Measurements from ENCODE around the gene KRTAP5-3.

The KRTAP5-3 gene

GRCh38 chr11:1652442-1652770 lies 44.1 kb upstream of the KRTAP5-3 start:
- Histone ChIP-seq H3K36me3 (ENCODE audit: control insufficient read depth in 1 of 2, insufficient read depth in 2 of 2, low read depth in 1 of 2, low read length in 2 of 2) (no peaks in the 10 kb centered on the region), H3K27ac (ENCODE audit: low read length, poor library complexity, severe bottlenecking) (no peak overlapping the region), H4K8ac (ENCODE audit: low read length) (peak overlapping the region; percentile 83), H2BK5ac (ENCODE audit: low read depth, low read length, poor library complexity, severe bottlenecking) (no peak overlapping the region), H3K4me1 (ENCODE audit: control insufficient read depth, insufficient read depth, low read depth, low read length) (peaks cover 12% of the 10 kb centered on the region), H2BK12ac (ENCODE audit: low read length in 2 of 2) (peak overlapping the region in 1 of 2 experiments; percentile 82), H3K18ac (ENCODE audit: low read depth in 1 of 2, low read length in 2 of 2) (no peak overlapping the region), H3K4me2 (ENCODE audit: low read length, poor library complexity, severe bottlenecking) (no peak overlapping the region), H4K91ac (ENCODE audit: low read length) (peak overlapping the region; percentile 56), H3K9ac (ENCODE audit: low read length) (no peak overlapping the region), H2BK15ac (ENCODE audit: low read depth, poor library complexity, severe bottlenecking) (no peak overlapping the region), H3K4me3 (ENCODE audit: insufficient read depth in 1 of 2, low read depth in 1 of 2, low read length in 2 of 2) (no peak overlapping the region), H3K9me3 (ENCODE audit: control insufficient read depth, low read length) (no peaks in the 10 kb centered on the region), H2BK120ac (ENCODE audit: low read depth, low read length) (no peak overlapping the region), H2AFZ (ENCODE audit: low read depth, low read length) (no peak overlapping the region), H2AK5ac (ENCODE audit: low read length, severe bottlenecking) (no peak overlapping the region), H3K23ac (ENCODE audit: low read length in 2 of 2) (no peak overlapping the region), H3K27me3 (ENCODE audit: control insufficient read depth in 1 of 2, insufficient read depth in 1 of 2, low read length in 2 of 2) (peaks cover 35 to 64% of the 10 kb centered on the region in 2 experiments), H3K4ac (ENCODE audit: low read depth in 1 of 2, low read length in 2 of 2) (peak overlapping the region in 1 of 2 experiments; percentile 54), H3K14ac (ENCODE audit: low read length in 2 of 2) (no peak overlapping the region), H3K79me1 (replicated peaks; ENCODE audit: low read length, poor library complexity, severe bottlenecking) (no peaks in the 10 kb centered on the region)
- no peak for DNase-seq
- WGBS = 55% methylated on average over 20 of the region's 20 CpGs

GRCh38 chr11:1652026-1652425 lies 43.8 kb upstream of the KRTAP5-3 start:
- Histone ChIP-seq H4K8ac (ENCODE audit: low read length) (peak overlapping the region; percentile 7), H3K4me1 (ENCODE audit: control insufficient read depth, insufficient read depth, low read depth, low read length) (peaks cover 12% of the 10 kb centered on the region), H3K4ac (ENCODE audit: low read depth in 1 of 2, low read length in 2 of 2) (no peak overlapping the region), H3K27ac (ENCODE audit: low read length, poor library complexity, severe bottlenecking) (no peak overlapping the region), H3K14ac (ENCODE audit: low read length in 2 of 2) (no peak overlapping the region), H3K9ac (ENCODE audit: low read length) (no peak overlapping the region), H2AK5ac (ENCODE audit: low read length, severe bottlenecking) (no peak overlapping the region), H3K36me3 (ENCODE audit: control insufficient read depth in 1 of 2, insufficient read depth in 2 of 2, low read depth in 1 of 2, low read length in 2 of 2) (no peaks in the 10 kb centered on the region), H3K4me2 (ENCODE audit: low read length, poor library complexity, severe bottlenecking) (no peak overlapping the region), H2BK5ac (ENCODE audit: low read depth, low read length, poor library complexity, severe bottlenecking) (no peak overlapping the region), H2AFZ (ENCODE audit: low read depth, low read length) (no peak overlapping the region), H4K91ac (ENCODE audit: low read length) (peak overlapping the region; percentile 79), H3K9me3 (ENCODE audit: control insufficient read depth, low read length) (no peaks in the 10 kb centered on the region), H3K4me3 (ENCODE audit: insufficient read depth in 1 of 2, low read depth in 1 of 2, low read length in 2 of 2) (no peak overlapping the region), H3K18ac (ENCODE audit: low read depth in 1 of 2, low read length in 2 of 2) (peak overlapping the region in 1 of 2 experiments; percentile 12), H3K23ac (ENCODE audit: low read length in 2 of 2) (no peak overlapping the region), H3K79me1 (replicated peaks; ENCODE audit: low read length, poor library complexity, severe bottlenecking) (no peaks in the 10 kb centered on the region), H3K27me3 (ENCODE audit: control insufficient read depth in 1 of 2, insufficient read depth in 1 of 2, low read length in 2 of 2) (peaks cover 35 to 65% of the 10 kb centered on the region in 2 experiments), H2BK15ac (ENCODE audit: low read depth, poor library complexity, severe bottlenecking) (peak overlapping the region; percentile 71), H2BK120ac (ENCODE audit: low read depth, low read length) (no peak overlapping the region), H2BK12ac (ENCODE audit: low read length in 2 of 2) (peak overlapping the region in 1 of 2 experiments; percentile 64)
- no peak for DNase-seq
- 87% methylated on average over 19 of the region's 19 CpGs for WGBS

DNA sequence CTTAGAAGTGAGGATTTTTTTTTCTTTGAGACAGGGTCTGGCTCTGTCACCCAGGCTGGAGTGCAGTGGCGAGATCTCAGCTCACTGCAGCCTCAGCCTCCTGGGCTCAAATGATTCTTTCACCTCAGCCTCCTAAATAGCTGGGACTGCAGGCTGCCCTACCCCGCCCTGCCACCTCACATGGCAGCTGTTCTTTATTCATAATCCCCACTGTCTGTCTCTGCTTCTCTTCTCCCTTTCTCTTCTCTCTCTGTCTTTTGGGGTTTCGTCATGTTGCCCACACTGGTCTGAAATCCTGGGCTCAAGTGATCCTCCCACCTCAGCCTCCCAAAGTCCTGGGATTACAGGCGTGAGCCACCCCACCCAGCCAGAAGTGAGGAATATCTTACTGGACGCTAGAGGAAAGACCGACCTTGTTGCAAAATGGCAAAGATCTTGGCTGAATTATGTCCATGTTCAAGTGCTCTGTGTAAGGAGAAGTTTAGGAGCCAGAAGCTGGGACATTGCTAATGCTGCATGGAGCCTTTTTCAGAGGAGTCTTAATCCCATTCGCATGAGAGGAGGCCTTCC lies 43.2 kb upstream of the KRTAP5-3 start:
- no peak overlapping the region for H3K4me2 ChIP-seq (ENCODE audit: low read length, poor library complexity, severe bottlenecking)
- no peak overlapping the region for H2BK15ac ChIP-seq (ENCODE audit: low read depth, poor library complexity, severe bottlenecking)
- no peak overlapping the region for H3K9ac ChIP-seq (ENCODE audit: low read length)
- no peaks in the 10 kb centered on the region for H3K9me3 ChIP-seq (ENCODE audit: control insufficient read depth, low read length)
- 83% methylated on average over 7 of the region's 7 CpGs for WGBS
- H2BK5ac ChIP-seq (ENCODE audit: low read depth, low read length, poor library complexity, severe bottlenecking) = no peak overlapping the region
- no peak overlapping the region for H3K4me3 ChIP-seq (ENCODE audit: insufficient read depth in 1 of 2, low read depth in 1 of 2, low read length in 2 of 2)
- no peak overlapping the region for H4K91ac ChIP-seq (ENCODE audit: low read length)
- no peak overlapping the region for H3K27ac ChIP-seq (ENCODE audit: low read length, poor library complexity, severe bottlenecking)
- H2AFZ ChIP-seq (ENCODE audit: low read depth, low read length) = no peak overlapping the region
- no peaks in the 10 kb centered on the region for H3K36me3 ChIP-seq (ENCODE audit: control insufficient read depth in 1 of 2, insufficient read depth in 2 of 2, low read depth in 1 of 2, low read length in 2 of 2)
- H3K14ac ChIP-seq (ENCODE audit: low read length in 2 of 2) = no peak overlapping the region
- no peak overlapping the region for H3K23ac ChIP-seq (ENCODE audit: low read length in 2 of 2)
- H2AK5ac ChIP-seq (ENCODE audit: low read length, severe bottlenecking) = no peak overlapping the region
- no peak overlapping the region for H2BK120ac ChIP-seq (ENCODE audit: low read depth, low read length)
- H3K27me3 ChIP-seq (ENCODE audit: control insufficient read depth in 1 of 2, insufficient read depth in 1 of 2, low read length in 2 of 2) = peaks cover 33 to 63% of the 10 kb centered on the region in 2 experiments
- no peaks in the 10 kb centered on the region for H3K79me1 ChIP-seq (replicated peaks; ENCODE audit: low read length, poor library complexity, severe bottlenecking)
- H4K8ac ChIP-seq (ENCODE audit: low read length) = no peak overlapping the region
- no peak overlapping the region for H3K18ac ChIP-seq (ENCODE audit: low read depth in 1 of 2, low read length in 2 of 2)
- peaks cover 12% of the 10 kb centered on the region for H3K4me1 ChIP-seq (ENCODE audit: control insufficient read depth, insufficient read depth, low read depth, low read length)
- H2BK12ac ChIP-seq (ENCODE audit: low read length in 2 of 2) = no peak overlapping the region
- DNase-seq = no peak
- H3K4ac ChIP-seq (ENCODE audit: low read depth in 1 of 2, low read length in 2 of 2) = no peak overlapping the region

DNA sequence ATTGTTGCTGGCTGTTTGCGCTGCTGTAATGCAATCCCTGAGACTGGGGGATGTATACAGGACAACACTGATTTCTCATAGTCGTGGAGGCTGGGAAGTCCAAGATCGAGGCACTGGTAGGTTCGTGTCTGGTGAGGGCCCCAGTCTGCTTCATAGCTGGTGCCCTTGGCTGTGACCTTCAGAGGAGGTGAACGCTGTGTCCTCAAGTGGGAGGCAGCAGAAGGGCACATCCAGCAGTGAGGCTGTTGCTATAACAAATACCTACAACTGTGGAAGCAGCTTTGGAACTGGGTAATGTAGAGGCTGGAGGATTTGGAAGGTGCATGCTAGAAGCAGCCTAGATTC lies 42.6 kb upstream of the KRTAP5-3 start:
- WGBS = 73% methylated on average over 5 of the region's 5 CpGs

More for the DNA sequence above, 42.6 kb upstream of the KRTAP5-3 start:
- no peak overlapping the region for H3K14ac ChIP-seq (ENCODE audit: low read length in 2 of 2)
- no peak overlapping the region for H3K18ac ChIP-seq (ENCODE audit: low read depth in 1 of 2, low read length in 2 of 2)
- no peaks in the 10 kb centered on the region for H3K36me3 ChIP-seq (ENCODE audit: control insufficient read depth in 1 of 2, insufficient read depth in 2 of 2, low read depth in 1 of 2, low read length in 2 of 2)
- H3K79me1 ChIP-seq (replicated peaks; ENCODE audit: low read length, poor library complexity, severe bottlenecking) = no peaks in the 10 kb centered on the region
- H3K4me2 ChIP-seq (ENCODE audit: low read length, poor library complexity, severe bottlenecking) = no peak overlapping the region
- no peak overlapping the region for H3K27ac ChIP-seq (ENCODE audit: low read length, poor library complexity, severe bottlenecking)
- no peak for DNase-seq
- H2AFZ ChIP-seq (ENCODE audit: low read depth, low read length) = no peak overlapping the region
- peaks cover 12% of the 10 kb centered on the region for H3K4me1 ChIP-seq (ENCODE audit: control insufficient read depth, insufficient read depth, low read depth, low read length)
- no peak overlapping the region for H3K23ac ChIP-seq (ENCODE audit: low read length in 2 of 2)
- no peak overlapping the region for H2BK12ac ChIP-seq (ENCODE audit: low read length in 2 of 2)
- no peak overlapping the region for H2AK5ac ChIP-seq (ENCODE audit: low read length, severe bottlenecking)
- H2BK15ac ChIP-seq (ENCODE audit: low read depth, poor library complexity, severe bottlenecking) = no peak overlapping the region
- H2BK5ac ChIP-seq (ENCODE audit: low read depth, low read length, poor library complexity, severe bottlenecking) = no peak overlapping the region
- H2BK120ac ChIP-seq (ENCODE audit: low read depth, low read length) = no peak overlapping the region
- no peak overlapping the region for H3K9ac ChIP-seq (ENCODE audit: low read length)
- H3K27me3 ChIP-seq (ENCODE audit: control insufficient read depth in 1 of 2, insufficient read depth in 1 of 2, low read length in 2 of 2) = peaks cover 27 to 61% of the 10 kb centered on the region in 2 experiments
- no peak overlapping the region for H4K91ac ChIP-seq (ENCODE audit: low read length)
- no peak overlapping the region for H3K4me3 ChIP-seq (ENCODE audit: insufficient read depth in 1 of 2, low read depth in 1 of 2, low read length in 2 of 2)
- H3K4ac ChIP-seq (ENCODE audit: low read depth in 1 of 2, low read length in 2 of 2) = no peak overlapping the region
- no peak overlapping the region for H4K8ac ChIP-seq (ENCODE audit: low read length)
- H3K9me3 ChIP-seq (ENCODE audit: control insufficient read depth, low read length) = no peaks in the 10 kb centered on the region
